Vagina (tissue), 2 donors: ENCODE data around the gene GTF2H4. TPM values are rescaled to one million over a fixed set of nuclear protein-coding genes. Genes with fewer than 3 reads are reported as not detected.

Source experiments
- DNase-seq, 2 donors: peaks; one replicate each; pipeline ENCODE4 v3.0.0-alpha.2; 2017; ENCODE audit errors: extremely low spot score in 2 of 2
- H3K27ac ChIP-seq: fragments of 200-600 bp; sonication (generic); one replicate; pipeline ENCODE4 v1.5.1; 2019
- H3K27me3 ChIP-seq: fragments of 200-600 bp; sonication (generic); one replicate; pipeline ENCODE4 v1.5.1; 2019
- H3K36me3 ChIP-seq, 2 donors: fragments of 200-600 bp; sonication (generic); one replicate each; pipeline ENCODE4 v1.5.1; 2017 to 2019
- H3K4me1 ChIP-seq: fragments of 200-600 bp; sonication (generic); one replicate; pipeline ENCODE4 v1.5.1; 2019
- H3K4me3 ChIP-seq, 2 donors: fragments of 200-600 bp; sonication (generic); 1 replicate in 1 of 2; 2 replicates in 1 of 2; pipeline ENCODE4 v1.5.1; 2016 to 2019
- H3K9me3 ChIP-seq: fragments of 200-600 bp; sonication (generic); one replicate; pipeline ENCODE4 v1.5.1; 2019
- CTCF ChIP-seq, 3 experiments: fragments of 450-650 bp in 2 of 3; fragments of 200-600 bp in 1 of 3; sonication (generic) in 1 of 3; IDR thresholded peaks; one replicate each; pipeline ENCODE4 v1.5.1; 2017 to 2019; ENCODE audit warnings: antibody characterized with exemption in 3 of 3, mild to moderate bottlenecking in 2 of 3, moderate library complexity in 2 of 3
- POLR2A ChIP-seq, 2 donors: fragments of 450-650 bp; IDR thresholded peaks; one replicate each; pipeline ENCODE4 v1.6.1; 2017; ENCODE audit warnings: antibody characterized with exemption in 2 of 2, mild to moderate bottlenecking in 2 of 2, moderate library complexity in 2 of 2
- POLR2AphosphoS5 ChIP-seq, 2 donors: sonication (generic); formaldehyde crosslinking; IDR thresholded peaks; one replicate each; pipeline ENCODE4 v1.9.0; 2017; ENCODE audit warnings: antibody characterized with exemption in 2 of 2, mild to moderate bottlenecking in 2 of 2, low read depth in 1 of 2; ENCODE audit not compliant: insufficient read depth in 1 of 2
- intact Hi-C: fragments of 100-400 bp; cut with DNase I; formaldehyde crosslinking; loops from one replicate; pipeline ENCODE4 v1.15.1; 2023
- total RNA-seq: library from RNA; depleted of rRNA; stranded (reverse); fragments of >200 nt; gene quantifications from one replicate; pipeline ENCODE4 v1.2.3, GENCODE V29; 2016

The GTF2H4 gene
- total RNA-seq, 1 donor from 2014 or later = 16.7 TPM

DNA sequence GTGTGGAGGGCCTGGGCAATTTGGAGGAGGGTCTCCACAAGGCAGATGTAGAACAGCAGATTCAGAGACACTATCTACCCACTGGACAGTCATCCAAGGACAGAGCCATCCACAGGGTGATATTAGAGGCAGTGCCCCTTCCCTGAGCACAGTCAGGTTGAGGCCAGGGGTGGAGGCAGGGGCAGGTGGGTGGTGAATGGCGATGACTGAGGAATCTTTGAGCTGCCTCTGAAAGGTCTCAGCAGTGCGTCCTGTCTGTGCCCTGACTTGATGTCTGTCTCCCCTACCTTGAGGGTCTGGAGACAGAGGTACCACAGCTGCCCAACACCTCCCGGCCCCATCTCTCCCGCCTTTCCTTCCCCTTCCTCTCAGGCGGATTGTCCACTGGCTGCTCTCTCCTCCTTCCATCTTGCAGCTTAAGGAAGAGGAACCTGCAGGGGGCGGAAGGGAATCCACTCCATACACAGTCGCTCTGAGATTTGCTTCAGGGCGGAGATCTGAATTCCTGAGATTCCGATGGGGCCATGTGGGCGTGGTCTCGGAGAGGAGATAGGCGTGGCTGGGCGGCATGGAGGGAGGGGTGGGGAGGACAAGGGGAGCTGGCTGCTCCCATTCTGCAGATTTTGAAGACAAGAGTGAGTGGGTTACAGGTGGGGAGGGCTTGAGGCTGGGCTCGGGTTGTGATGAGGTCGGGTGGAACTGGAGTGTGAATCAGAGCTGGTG, 34.5 kb downstream of the GTF2H4 start:
- DNase-seq = no peak
- Histone ChIP-seq H3K4me1 (peaks cover 20% of the 10 kb centered on the region), H3K36me3 (no peaks in the 10 kb centered on the region), H3K27ac (no peak overlapping the region), H3K4me3 (no peak overlapping the region), H3K9me3 (no peaks in the 10 kb centered on the region), H3K27me3 (no peaks in the 10 kb centered on the region)
- intact Hi-C loops = no loop called here
- TF ChIP-seq POLR2A (IDR thresholded peaks at IDR 0.05) (no peak), POLR2AphosphoS5 (IDR thresholded peaks at IDR 0.05; ENCODE audit: insufficient read depth in 1 of 2, low read depth in 1 of 2) (no peak), CTCF (IDR thresholded peaks at IDR 0.05) (no peak)

DNA sequence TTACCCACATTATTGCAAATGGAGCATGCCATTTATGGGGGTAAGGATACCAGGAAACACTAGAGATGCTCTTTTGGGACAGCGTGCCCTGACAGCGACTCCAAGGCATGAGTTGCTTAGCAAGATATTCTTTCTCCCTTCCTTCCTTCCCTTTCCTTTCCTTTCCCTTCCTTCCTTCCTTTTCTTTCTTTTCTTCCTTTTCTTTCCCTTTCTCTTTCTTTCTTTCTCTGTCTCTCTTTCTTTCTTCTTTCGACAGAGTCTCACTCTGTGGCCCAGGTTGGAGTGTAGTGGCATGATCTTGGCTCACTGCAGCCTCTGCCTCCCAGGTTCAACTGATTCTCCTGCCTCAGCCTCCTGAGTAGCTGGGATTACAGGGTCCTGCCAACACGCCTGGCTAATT, 36.0 kb downstream of the GTF2H4 start:
- intact Hi-C loops = no loop called here
- no peaks in the 10 kb centered on the region for H3K9me3 ChIP-seq
- TF ChIP-seq POLR2A (IDR thresholded peaks at IDR 0.05) (no peak), POLR2AphosphoS5 (IDR thresholded peaks at IDR 0.05; ENCODE audit: insufficient read depth in 1 of 2, low read depth in 1 of 2) (no peak), CTCF (IDR thresholded peaks at IDR 0.05) (no peak)
- no peak overlapping the region for H3K27ac ChIP-seq
- H3K4me1 ChIP-seq = peaks cover 9% of the 10 kb centered on the region
- H3K27me3 ChIP-seq = no peaks in the 10 kb centered on the region
- no peak overlapping the region for H3K4me3 ChIP-seq
- DNase-seq = no peak
- no peaks in the 10 kb centered on the region for H3K36me3 ChIP-seq

DNA sequence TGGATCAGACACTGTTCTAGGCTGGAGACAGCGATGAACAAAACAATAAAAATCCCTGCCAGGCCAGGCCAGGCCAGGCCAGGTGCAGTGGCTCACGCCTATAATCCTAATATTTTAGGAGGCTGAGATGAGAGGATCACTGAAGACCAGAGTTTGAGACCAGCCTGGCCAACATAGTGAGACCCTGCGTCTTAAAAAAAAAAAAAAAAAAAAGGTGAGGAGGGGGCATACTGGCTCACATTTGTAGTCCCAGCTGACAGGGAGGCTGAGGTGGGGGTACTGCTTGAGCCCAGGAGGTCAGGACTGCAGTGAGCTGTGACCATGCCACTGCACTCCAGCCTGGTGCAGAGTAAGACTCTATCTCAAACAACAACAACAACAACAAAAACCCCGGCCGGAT, 37.3 kb downstream of the GTF2H4 start:
- Histone ChIP-seq H3K36me3 (no peaks in the 10 kb centered on the region), H3K4me3 (no peak overlapping the region), H3K27me3 (no peaks in the 10 kb centered on the region), H3K9me3 (no peaks in the 10 kb centered on the region), H3K27ac (no peak overlapping the region), H3K4me1 (no peaks in the 10 kb centered on the region)
- TF ChIP-seq POLR2AphosphoS5 (IDR thresholded peaks at IDR 0.05; ENCODE audit: insufficient read depth in 1 of 2, low read depth in 1 of 2) = no peak
- TF ChIP-seq POLR2A (IDR thresholded peaks at IDR 0.05) = no peak
- no peak for TF ChIP-seq CTCF (IDR thresholded peaks at IDR 0.05)
- DNase-seq = no peak
- intact Hi-C loops = no loop called here

DNA sequence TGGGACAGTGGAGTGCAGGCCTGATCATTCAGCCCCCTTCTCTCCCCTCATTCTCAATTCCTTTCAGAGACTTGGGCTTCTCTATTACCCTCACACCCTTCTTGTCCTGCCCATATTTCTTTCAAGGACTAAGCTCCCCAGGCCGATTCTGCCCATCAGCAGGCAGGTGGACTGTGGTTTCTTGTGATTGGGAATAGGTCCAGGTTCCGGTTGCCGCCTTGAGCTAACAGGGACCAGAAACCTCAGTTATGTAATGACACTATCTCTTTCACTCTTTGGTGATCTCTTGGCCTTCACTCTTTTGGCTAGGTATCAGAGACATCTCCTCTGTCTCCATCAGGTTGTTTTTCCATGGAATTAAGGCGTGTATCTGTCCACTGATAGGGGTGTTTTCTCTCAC, 39.2 kb downstream of the GTF2H4 start:
- intact Hi-C loops = no loop called here
- Histone ChIP-seq H3K4me1 (no peaks in the 10 kb centered on the region), H3K27me3 (no peaks in the 10 kb centered on the region), H3K27ac (no peak overlapping the region), H3K36me3 (no peaks in the 10 kb centered on the region), H3K4me3 (no peak overlapping the region), H3K9me3 (no peaks in the 10 kb centered on the region)
- TF ChIP-seq POLR2A (IDR thresholded peaks at IDR 0.05) = no peak
- TF ChIP-seq CTCF (IDR thresholded peaks at IDR 0.05) = no peak
- TF ChIP-seq POLR2AphosphoS5 (IDR thresholded peaks at IDR 0.05; ENCODE audit: insufficient read depth in 1 of 2, low read depth in 1 of 2) = no peak
- no peak for DNase-seq

DNA sequence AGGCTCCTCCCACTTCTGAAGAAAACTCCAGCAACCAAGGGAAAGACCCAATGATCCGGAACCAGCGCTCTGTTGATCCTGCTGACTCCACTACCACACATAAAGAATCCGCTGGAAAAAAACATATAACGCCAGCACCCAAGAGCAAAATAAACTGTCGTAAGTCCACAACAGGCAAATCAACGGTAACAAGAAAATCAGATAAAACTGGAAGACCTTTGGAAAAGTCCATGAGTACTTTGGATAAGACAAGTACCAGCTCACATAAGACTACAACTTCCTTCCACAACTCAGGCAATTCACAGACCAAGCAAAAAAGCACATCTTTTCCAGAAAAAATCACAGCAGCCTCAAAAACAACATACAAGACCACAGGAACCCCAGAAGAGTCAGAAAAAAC, 40.8 kb downstream of the GTF2H4 start:
- H3K9me3 ChIP-seq = no peaks in the 10 kb centered on the region
- intact Hi-C loops = no loop called here
- DNase-seq = no peak
- H3K4me3 ChIP-seq = no peak overlapping the region
- TF ChIP-seq POLR2AphosphoS5 (IDR thresholded peaks at IDR 0.05; ENCODE audit: insufficient read depth in 1 of 2, low read depth in 1 of 2) = no peak
- TF ChIP-seq CTCF (IDR thresholded peaks at IDR 0.05) = no peak
- no peak for TF ChIP-seq POLR2A (IDR thresholded peaks at IDR 0.05)
- no peaks in the 10 kb centered on the region for H3K27me3 ChIP-seq
- no peaks in the 10 kb centered on the region for H3K4me1 ChIP-seq
- no peaks in the 10 kb centered on the region for H3K36me3 ChIP-seq
- H3K27ac ChIP-seq = no peak overlapping the region
